Astrocyte (in vitro differentiated cells and primary cell): ENCODE measurements around the gene PLS1. TPM values are rescaled to one million over a fixed set of nuclear protein-coding genes. Genes with fewer than 3 reads are reported as not detected.
"Not testable (repeated sequence)": the region's sequence is repeated elsewhere in the genome, so short reads cannot be mapped to it uniquely, and the experiment has no call there.

Source experiments
- DNase-seq: peaks from one replicate; pipeline ENCODE4 v3.0.0-alpha.2; 2010; ENCODE audit warnings: low read depth
- FAIRE-seq: peaks from 2 replicates; lab custom pipeline; 2011; peaks lifted over from hg19 to GRCh38; lab: Jason Lieb, UNC
- H2AFZ ChIP-seq: 2 replicates; pipeline ENCODE4 v1.6.0; 2012; ENCODE audit warnings: low read depth, low read length, inconsistent platforms
- H3K27ac ChIP-seq: 2 replicates; pipeline ENCODE4 v1.5.1; 2011; ENCODE audit warnings: low read depth, low read length, inconsistent platforms
- H3K27me3 ChIP-seq: 2 replicates; pipeline ENCODE4 v1.6.0; 2011; ENCODE audit warnings: low read length, inconsistent platforms; ENCODE audit not compliant: insufficient read depth
- H3K36me3 ChIP-seq: 2 replicates; pipeline ENCODE4 v1.5.1; 2011; ENCODE audit warnings: low read length, inconsistent platforms; ENCODE audit not compliant: insufficient read depth
- H3K4me1 ChIP-seq: 2 replicates; pipeline ENCODE4 v1.5.1; 2011; ENCODE audit warnings: low read length, inconsistent platforms; ENCODE audit not compliant: insufficient read depth
- H3K4me2 ChIP-seq: 2 replicates; pipeline ENCODE4 v1.6.0; 2012; ENCODE audit warnings: low read length, inconsistent platforms
- H3K4me3 ChIP-seq: 2 replicates; pipeline ENCODE4 v1.5.1; 2011; ENCODE audit warnings: low read depth, mild to moderate bottlenecking, low read length, inconsistent platforms; ENCODE audit not compliant: insufficient read depth
- H3K79me2 ChIP-seq: 2 replicates; pipeline ENCODE4 v1.6.0; 2012; ENCODE audit warnings: mild to moderate bottlenecking, low read length, inconsistent platforms; ENCODE audit not compliant: insufficient read depth
- H3K9ac ChIP-seq: 2 replicates; pipeline ENCODE4 v1.6.0; 2012; ENCODE audit warnings: mild to moderate bottlenecking, low read length, inconsistent platforms
- H3K9me3 ChIP-seq: 2 replicates; pipeline ENCODE4 v1.5.1; 2012; ENCODE audit warnings: low read depth, mild to moderate bottlenecking, low read length, inconsistent platforms; ENCODE audit not compliant: insufficient read depth
- H4K20me1 ChIP-seq: 2 replicates; pipeline ENCODE4 v1.6.0; 2012; ENCODE audit warnings: low read length, inconsistent platforms; ENCODE audit not compliant: insufficient read depth
- H3K27ac Mint-ChIP-seq: one replicate; pipeline ENCODE4 v1.8.0; 2021; ENCODE audit warnings: mild to moderate bottlenecking, mixed read lengths; ENCODE audit not compliant: unreplicated experiment
- H3K27me3 Mint-ChIP-seq: one replicate; pipeline ENCODE4 v1.8.0; 2021; ENCODE audit warnings: low read depth, mixed read lengths; ENCODE audit not compliant: unreplicated experiment
- H3K36me3 Mint-ChIP-seq: one replicate; pipeline ENCODE4 v1.8.0; 2021; ENCODE audit warnings: low read depth, mixed read lengths; ENCODE audit not compliant: unreplicated experiment
- H3K4me1 Mint-ChIP-seq: one replicate; pipeline ENCODE4 v1.8.0; 2021; ENCODE audit warnings: low read depth, mixed read lengths; ENCODE audit not compliant: unreplicated experiment
- H3K4me3 Mint-ChIP-seq: one replicate; pipeline ENCODE4 v1.8.0; 2021; ENCODE audit warnings: mild to moderate bottlenecking, moderate library complexity, mixed read lengths; ENCODE audit not compliant: unreplicated experiment
- H3K9me3 Mint-ChIP-seq: one replicate; pipeline ENCODE4 v1.8.0; 2021; ENCODE audit warnings: mild to moderate bottlenecking, mixed read lengths; ENCODE audit not compliant: unreplicated experiment
- EZH2 ChIP-seq: IDR thresholded peaks from 2 replicates; pipeline ENCODE4 v1.6.1; 2012; ENCODE audit warnings: mild to moderate bottlenecking, low read length, inconsistent platforms; ENCODE audit not compliant: insufficient read depth
- total RNA-seq: library from RNA; stranded (reverse); gene quantifications from 2 replicates; pipeline ENCODE4 v1.2.1, GENCODE V29; 2021
- TF ChIP-seq, protein P1 (sequence below): IDR thresholded peaks from 2 replicates; pipeline ENCODE4 v1.5.1; 2011; ENCODE audit warnings: low read depth, mild to moderate bottlenecking, inconsistent platforms, low read length, moderate library complexity; ENCODE audit not compliant: insufficient read depth

PLS1 gene
- total RNA-seq, 1 donor from 2014 or later: 7.8 TPM

- FAIRE-seq: no peak
- Histone ChIP-seq H3K27me3 (no peaks in the 10 kb centered on the region), H3K9me3 (no peaks in the 10 kb centered on the region), H3K4me1 (no peaks in the 10 kb centered on the region), H3K27ac (no peak overlapping the region), H3K9ac (no peak overlapping the region), H3K79me2 (peaks cover 19% of the 10 kb centered on the region), H3K36me3 (peaks cover 21% of the 10 kb centered on the region), H2AFZ (no peak overlapping the region), H4K20me1 (no peaks in the 10 kb centered on the region), H3K4me2 (no peak overlapping the region), H3K4me3 (no peak overlapping the region)
- Mint-ChIP-seq H3K4me3 (no peak overlapping the region), H3K36me3 (peaks cover 16% of the 10 kb centered on the region), H3K9me3 (no peaks in the 10 kb centered on the region), H3K27ac (no peak overlapping the region), H3K27me3 (no peaks in the 10 kb centered on the region), H3K4me1 (no peaks in the 10 kb centered on the region)
- no peak for DNase-seq
- TF ChIP-seq EZH2: no peak
- TF ChIP-seq, protein P1, sequence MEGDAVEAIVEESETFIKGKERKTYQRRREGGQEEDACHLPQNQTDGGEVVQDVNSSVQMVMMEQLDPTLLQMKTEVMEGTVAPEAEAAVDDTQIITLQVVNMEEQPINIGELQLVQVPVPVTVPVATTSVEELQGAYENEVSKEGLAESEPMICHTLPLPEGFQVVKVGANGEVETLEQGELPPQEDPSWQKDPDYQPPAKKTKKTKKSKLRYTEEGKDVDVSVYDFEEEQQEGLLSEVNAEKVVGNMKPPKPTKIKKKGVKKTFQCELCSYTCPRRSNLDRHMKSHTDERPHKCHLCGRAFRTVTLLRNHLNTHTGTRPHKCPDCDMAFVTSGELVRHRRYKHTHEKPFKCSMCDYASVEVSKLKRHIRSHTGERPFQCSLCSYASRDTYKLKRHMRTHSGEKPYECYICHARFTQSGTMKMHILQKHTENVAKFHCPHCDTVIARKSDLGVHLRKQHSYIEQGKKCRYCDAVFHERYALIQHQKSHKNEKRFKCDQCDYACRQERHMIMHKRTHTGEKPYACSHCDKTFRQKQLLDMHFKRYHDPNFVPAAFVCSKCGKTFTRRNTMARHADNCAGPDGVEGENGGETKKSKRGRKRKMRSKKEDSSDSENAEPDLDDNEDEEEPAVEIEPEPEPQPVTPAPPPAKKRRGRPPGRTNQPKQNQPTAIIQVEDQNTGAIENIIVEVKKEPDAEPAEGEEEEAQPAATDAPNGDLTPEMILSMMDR: no peak
Measured at GRCh38 chr3:142566096-142566495, 30.1 kb upstream of the PLS1 start.

DNA sequence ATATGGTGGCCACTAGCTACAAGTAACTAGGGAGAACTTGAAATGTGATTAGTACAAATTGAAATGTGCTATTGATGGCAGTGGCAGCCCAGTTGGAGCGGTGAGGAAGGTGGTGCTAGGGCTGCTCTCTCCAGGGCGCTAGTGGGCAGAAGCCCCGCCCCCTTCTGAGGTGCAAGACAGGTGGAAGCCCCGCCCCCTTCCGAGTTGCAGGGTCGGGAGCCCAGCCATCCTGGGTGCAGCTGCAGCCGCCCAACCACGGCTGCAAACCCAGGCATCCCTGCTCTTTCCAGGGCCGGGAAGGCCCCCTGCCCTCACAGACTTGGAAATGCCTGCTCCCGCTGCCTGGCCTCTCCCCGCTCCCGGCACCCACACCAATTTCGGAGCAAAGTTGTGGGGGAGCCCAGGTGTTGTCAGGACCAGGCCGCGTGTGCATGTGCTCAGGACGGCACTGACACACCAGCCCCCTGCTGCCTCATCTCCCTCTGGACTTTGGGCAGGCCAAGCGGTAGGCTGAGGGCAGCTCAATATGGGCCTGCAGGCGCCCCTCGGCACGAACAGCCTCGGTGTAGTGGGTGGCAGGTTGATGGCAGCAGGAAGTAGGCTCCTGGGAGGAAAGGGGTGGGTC, 27.7 kb upstream of the PLS1 start:
- no peak overlapping the region for H3K4me3 Mint-ChIP-seq
- peaks cover 35% of the 10 kb centered on the region for H3K79me2 ChIP-seq

DNA sequence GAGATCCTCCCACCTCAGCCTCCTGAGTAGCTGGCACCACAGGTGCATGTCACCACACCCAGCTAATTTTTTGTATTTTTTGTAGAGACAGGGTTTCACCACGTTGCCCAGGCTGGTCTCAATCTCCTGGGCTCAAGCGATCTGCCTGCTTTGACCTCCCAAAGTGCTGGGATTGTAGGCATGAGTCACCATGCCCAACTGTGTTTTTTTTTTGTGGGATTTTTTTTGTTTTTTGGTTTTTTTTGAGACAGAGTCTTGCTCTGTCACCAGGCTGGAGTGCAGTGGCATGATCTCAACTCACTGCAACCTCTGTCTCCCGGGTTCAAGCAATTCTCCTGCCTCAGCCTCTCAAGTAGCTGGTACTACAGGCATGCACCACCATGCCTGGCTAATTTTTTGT, 26.8 kb upstream of the PLS1 start:
- H3K9me3 Mint-ChIP-seq, H3K4me3 Mint-ChIP-seq, H3K36me3 Mint-ChIP-seq, H3K4me3 ChIP-seq, H3K4me2 ChIP-seq, FAIRE-seq, DNase-seq, H4K20me1 ChIP-seq, H3K27me3 Mint-ChIP-seq, H3K9me3 ChIP-seq, H3K4me1 Mint-ChIP-seq, H3K27ac ChIP-seq, H3K27me3 ChIP-seq, H2AFZ ChIP-seq, H3K4me1 ChIP-seq, H3K27ac Mint-ChIP-seq, H3K9ac ChIP-seq: not testable (repeated sequence)
- Histone ChIP-seq H3K79me2 (peaks cover 44% of the 10 kb centered on the region), H3K36me3 (peaks cover 12% of the 10 kb centered on the region)

More for the DNA sequence above, 27.7 kb upstream of the PLS1 start:
- Histone ChIP-seq H3K27me3 (no peaks in the 10 kb centered on the region), H3K4me1 (no peaks in the 10 kb centered on the region), H3K27ac (no peak overlapping the region), H3K9ac (no peak overlapping the region), H3K4me3 (no peak overlapping the region), H4K20me1 (no peaks in the 10 kb centered on the region), H3K4me2 (no peak overlapping the region), H3K36me3 (peaks cover 12% of the 10 kb centered on the region), H3K9me3 (no peaks in the 10 kb centered on the region), H2AFZ (no peak overlapping the region)
- Mint-ChIP-seq H3K27me3 (no peaks in the 10 kb centered on the region), H3K27ac (no peak overlapping the region), H3K36me3 (peaks cover 11% of the 10 kb centered on the region), H3K9me3 (no peaks in the 10 kb centered on the region), H3K4me1 (no peaks in the 10 kb centered on the region)
- FAIRE-seq (no peak), DNase-seq (no peak)
- TF ChIP-seq, protein P1: no peak
- TF ChIP-seq EZH2: no peak

GRCh38 chr3:142574223-142574622, 22.0 kb upstream of the PLS1 start:
- H3K27me3 Mint-ChIP-seq, H3K4me3 ChIP-seq, H3K27ac Mint-ChIP-seq, H3K9me3 Mint-ChIP-seq, DNase-seq, H3K4me3 Mint-ChIP-seq, FAIRE-seq, H3K36me3 Mint-ChIP-seq, H3K9ac ChIP-seq, H3K9me3 ChIP-seq, H3K27me3 ChIP-seq, H2AFZ ChIP-seq, H3K36me3 ChIP-seq, H3K4me2 ChIP-seq, H3K27ac ChIP-seq: not testable (repeated sequence)
- H4K20me1 ChIP-seq: peaks cover 12% of the 10 kb centered on the region
- peaks cover 11% of the 10 kb centered on the region for H3K4me1 ChIP-seq
- H3K79me2 ChIP-seq: peaks cover 72% of the 10 kb centered on the region
- peaks cover 16% of the 10 kb centered on the region for H3K4me1 Mint-ChIP-seq
